ENCODE data around the gene MIGA2. TPM values are rescaled to one million over a fixed set of nuclear protein-coding genes. Genes with fewer than 3 reads are reported as not detected.

MIGA2 gene
- total and polyA plus RNA-seq, 9 of the 15 experiments (the other 6 are each of a cell fraction or from before 2014, with no cell fraction given), result 0.15 to 54.1 (median 18.0) TPM

DNA sequence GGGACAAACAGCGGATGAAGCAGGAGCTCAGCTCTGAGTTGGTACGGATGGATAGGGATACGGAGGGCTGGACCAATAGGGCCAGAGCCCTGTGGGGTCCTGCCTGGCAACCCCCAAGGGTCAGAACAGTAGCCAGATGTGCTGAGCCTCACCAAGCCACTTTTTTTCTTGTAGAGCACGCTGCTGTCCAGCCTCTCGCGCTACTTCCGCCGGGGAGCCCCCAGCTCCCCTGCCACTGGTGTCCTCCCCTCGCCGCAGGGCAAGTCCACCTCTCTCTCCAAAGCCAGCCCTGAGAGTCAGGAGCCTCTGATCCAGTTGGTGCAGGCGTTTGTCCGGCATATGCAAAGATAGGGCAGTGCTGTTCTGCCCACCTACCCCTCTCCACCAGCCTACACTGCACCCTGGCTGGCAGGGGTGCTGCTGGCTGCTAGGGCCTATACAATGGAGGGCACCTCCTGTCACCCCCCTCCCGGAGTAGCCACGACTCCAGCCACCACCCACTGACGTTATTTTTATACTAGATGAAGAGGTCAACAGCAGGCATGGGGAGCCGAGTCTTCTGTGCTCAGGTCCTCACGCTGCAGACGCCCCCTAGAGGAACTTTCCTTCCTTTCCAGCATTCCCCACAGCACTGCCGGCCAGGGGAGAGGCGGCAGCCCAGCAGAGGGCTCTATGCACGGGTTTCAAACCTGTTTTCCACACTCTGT, 29.9 kb upstream of the MIGA2 start (continued):
- TF ChIP-seq JUND (IDR thresholded peaks at IDR 0.05; ENCODE audit: borderline replicate concordance, low read depth, low read length), result peak; percentile 43; the same call in 1 of the 2 replicates
- no peak for TF ChIP-seq JUND (tag; IDR thresholded peaks at IDR 0.05; ENCODE audit: borderline replicate concordance, low read depth, low read length)
- TF ChIP-seq POLR2AphosphoS5 (IDR thresholded peaks at IDR 0.05; ENCODE audit: control insufficient read depth, insufficient read depth, low read depth, low read length), result peak; percentile 66
- TF ChIP-seq PURB (CRISPR knock-in tag; IDR thresholded peaks at IDR 0.05; ENCODE audit: low read depth), result no peak
- 0 out of 2 replicates have a peak, but pooled peaks have one; percentile 16 for TF ChIP-seq BHLHE40 (IDR thresholded peaks at IDR 0.05; ENCODE audit: low read length)
- TF ChIP-seq GTF2F1 (IDR thresholded peaks at IDR 0.05; ENCODE audit: low read depth, low read length), result no peak
- TF ChIP-seq, protein P1, sequence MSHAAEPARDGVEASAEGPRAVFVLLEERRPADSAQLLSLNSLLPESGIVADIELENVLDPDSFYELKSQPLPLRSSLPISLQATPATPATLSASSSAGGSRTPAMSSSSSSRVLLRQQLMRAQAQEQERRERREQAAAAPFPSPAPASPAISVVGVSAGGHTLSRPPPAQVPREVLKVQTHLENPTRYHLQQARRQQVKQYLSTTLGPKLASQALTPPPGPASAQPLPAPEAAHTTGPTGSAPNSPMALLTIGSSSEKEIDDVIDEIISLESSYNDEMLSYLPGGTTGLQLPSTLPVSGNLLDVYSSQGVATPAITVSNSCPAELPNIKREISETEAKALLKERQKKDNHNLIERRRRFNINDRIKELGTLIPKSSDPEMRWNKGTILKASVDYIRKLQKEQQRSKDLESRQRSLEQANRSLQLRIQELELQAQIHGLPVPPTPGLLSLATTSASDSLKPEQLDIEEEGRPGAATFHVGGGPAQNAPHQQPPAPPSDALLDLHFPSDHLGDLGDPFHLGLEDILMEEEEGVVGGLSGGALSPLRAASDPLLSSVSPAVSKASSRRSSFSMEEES (CRISPR knock-in tag; IDR thresholded peaks at IDR 0.05), result no peak
- no peak for TF ChIP-seq NBN (IDR thresholded peaks at IDR 0.05; ENCODE audit: low read depth)
- TF ChIP-seq KLF16 (IDR thresholded peaks at IDR 0.05), result peak; percentile 55; the same call in 1 of the 2 replicates
- TF ChIP-seq, protein P2, sequence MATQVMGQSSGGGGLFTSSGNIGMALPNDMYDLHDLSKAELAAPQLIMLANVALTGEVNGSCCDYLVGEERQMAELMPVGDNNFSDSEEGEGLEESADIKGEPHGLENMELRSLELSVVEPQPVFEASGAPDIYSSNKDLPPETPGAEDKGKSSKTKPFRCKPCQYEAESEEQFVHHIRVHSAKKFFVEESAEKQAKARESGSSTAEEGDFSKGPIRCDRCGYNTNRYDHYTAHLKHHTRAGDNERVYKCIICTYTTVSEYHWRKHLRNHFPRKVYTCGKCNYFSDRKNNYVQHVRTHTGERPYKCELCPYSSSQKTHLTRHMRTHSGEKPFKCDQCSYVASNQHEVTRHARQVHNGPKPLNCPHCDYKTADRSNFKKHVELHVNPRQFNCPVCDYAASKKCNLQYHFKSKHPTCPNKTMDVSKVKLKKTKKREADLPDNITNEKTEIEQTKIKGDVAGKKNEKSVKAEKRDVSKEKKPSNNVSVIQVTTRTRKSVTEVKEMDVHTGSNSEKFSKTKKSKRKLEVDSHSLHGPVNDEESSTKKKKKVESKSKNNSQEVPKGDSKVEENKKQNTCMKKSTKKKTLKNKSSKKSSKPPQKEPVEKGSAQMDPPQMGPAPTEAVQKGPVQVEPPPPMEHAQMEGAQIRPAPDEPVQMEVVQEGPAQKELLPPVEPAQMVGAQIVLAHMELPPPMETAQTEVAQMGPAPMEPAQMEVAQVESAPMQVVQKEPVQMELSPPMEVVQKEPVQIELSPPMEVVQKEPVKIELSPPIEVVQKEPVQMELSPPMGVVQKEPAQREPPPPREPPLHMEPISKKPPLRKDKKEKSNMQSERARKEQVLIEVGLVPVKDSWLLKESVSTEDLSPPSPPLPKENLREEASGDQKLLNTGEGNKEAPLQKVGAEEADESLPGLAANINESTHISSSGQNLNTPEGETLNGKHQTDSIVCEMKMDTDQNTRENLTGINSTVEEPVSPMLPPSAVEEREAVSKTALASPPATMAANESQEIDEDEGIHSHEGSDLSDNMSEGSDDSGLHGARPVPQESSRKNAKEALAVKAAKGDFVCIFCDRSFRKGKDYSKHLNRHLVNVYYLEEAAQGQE (IDR thresholded peaks at IDR 0.05; ENCODE audit: borderline replicate concordance), result peak; percentile 60; the same call in 1 of the 2 replicates
- TF ChIP-seq, protein P2 (CRISPR knock-in tag; IDR thresholded peaks at IDR 0.05; ENCODE audit: low read depth), result no peak
- TF ChIP-seq C11orf30 (IDR thresholded peaks at IDR 0.05; ENCODE audit: low read depth), result no peak
- TF ChIP-seq, protein P3, sequence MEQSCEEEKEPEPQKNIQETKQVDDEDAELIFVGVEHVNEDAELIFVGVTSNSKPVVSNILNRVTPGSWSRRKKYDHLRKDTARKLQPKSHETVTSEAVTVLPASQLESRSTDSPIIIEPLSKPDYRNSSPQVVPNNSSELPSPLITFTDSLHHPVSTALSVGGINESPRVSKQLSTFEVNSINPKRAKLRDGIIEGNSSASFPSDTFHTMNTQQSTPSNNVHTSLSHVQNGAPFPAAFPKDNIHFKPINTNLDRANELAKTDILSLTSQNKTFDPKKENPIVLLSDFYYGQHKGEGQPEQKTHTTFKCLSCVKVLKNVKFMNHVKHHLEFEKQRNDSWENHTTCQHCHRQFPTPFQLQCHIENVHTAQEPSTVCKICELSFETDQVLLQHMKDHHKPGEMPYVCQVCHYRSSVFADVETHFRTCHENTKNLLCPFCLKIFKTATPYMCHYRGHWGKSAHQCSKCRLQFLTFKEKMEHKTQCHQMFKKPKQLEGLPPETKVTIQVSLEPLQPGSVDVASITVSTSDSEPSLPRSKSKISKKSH (CRISPR knock-in tag; IDR thresholded peaks at IDR 0.05), result no peak
- TF ChIP-seq TEAD4 (IDR thresholded peaks at IDR 0.05; ENCODE audit: low read length), result peak; percentile 70
- TF ChIP-seq TEAD4 (CRISPR knock-in tag; IDR thresholded peaks at IDR 0.05; ENCODE audit: borderline replicate concordance), result no peak
